Left cardiac atrium (tissue), 4 donors: Measurements from ENCODE around the gene AKAP13. TPM values are rescaled to one million over a fixed set of nuclear protein-coding genes. Genes with fewer than 3 reads are reported as not detected.

Source experiments
- ATAC-seq, 2 donors: fragments of 200-7000 bp; cut with Tn5 transposase; one replicate each; pipeline ENCODE4 v1.9.1; 2020; ENCODE audit warnings: mild to moderate bottlenecking in 2 of 2, moderate library complexity in 2 of 2
- DNase-seq: peaks from one replicate; pipeline ENCODE4 v3.0.0-alpha.2; 2020
- intact Hi-C, 2 donors: fragments of 100-400 bp; cut with DNase I; formaldehyde crosslinking; loops; one replicate each; pipeline versions ENCODE4 v1.14.1 to v1.15.1; 2022 to 2023
- total RNA-seq, 2 donors: library from RNA; stranded (reverse); fragmentation: NEBNext Ultra II Directional; extraction: Animal tissue kit (Norgen Biotek cat#: 25700); gene quantifications; one replicate each; pipeline ENCODE4 v1.2.1, GENCODE V29; 2021
- donor health status: DM: no; HTN: yes; CAD: no.
- donor health status: DM: no; HTN: yes; CAD: no; lungs with severe emphysema.
- donor health status: DM: yes; HTN: yes; CAD: no.
- donor health status: Dilated cardiomyopathy.

AKAP13 gene
- total RNA-seq, 2 donors from 2014 or later: 217 to 302 TPM

DNA sequence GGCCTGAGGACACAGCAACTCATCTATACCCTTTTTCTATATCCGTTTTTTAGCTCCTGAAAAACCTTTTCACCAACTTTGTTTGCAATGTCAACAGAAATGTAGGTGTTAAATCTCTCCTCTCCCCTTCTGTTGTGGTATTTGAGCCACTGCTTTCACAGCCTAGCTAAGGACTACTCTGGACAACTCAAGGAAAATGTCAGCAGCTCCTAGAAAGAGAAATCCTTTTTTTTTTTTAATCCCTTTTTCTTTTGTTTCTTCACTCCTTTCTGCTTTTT, 237.8 kb downstream of the AKAP13 start:
- DNase-seq (no peak), ATAC-seq (no peak)
- intact Hi-C loops: no loop called here

DNA sequence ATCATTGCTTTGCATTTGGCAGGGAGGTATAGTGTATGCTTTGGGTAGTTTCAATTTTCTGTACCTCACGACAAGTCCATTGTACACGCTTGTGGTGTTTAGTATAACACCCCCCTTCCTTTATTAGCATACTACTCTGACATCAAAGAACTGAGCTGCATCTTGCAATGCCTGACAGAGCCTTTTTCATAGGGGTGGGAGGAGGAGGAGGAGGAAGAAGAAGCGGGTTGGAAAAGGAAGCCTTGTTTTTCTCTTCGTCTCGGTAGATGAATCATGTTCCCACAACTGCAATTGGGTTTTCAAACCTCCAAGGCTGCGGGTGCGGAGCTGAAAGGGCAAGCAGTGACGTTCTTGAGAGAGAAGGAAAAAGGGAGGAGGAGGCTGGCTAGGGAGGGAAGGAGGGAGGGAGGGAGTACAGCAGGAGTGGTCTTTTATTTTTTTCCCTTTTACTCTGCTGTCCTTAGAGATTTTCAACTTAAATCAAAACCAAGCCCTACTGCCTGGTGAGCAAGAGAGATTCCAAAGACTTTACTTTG, 238.6 kb downstream of the AKAP13 start:
- intact Hi-C loops: no loop called here
- peak; percentile 79 for DNase-seq
- peak; percentile 73 to 88 for ATAC-seq

DNA sequence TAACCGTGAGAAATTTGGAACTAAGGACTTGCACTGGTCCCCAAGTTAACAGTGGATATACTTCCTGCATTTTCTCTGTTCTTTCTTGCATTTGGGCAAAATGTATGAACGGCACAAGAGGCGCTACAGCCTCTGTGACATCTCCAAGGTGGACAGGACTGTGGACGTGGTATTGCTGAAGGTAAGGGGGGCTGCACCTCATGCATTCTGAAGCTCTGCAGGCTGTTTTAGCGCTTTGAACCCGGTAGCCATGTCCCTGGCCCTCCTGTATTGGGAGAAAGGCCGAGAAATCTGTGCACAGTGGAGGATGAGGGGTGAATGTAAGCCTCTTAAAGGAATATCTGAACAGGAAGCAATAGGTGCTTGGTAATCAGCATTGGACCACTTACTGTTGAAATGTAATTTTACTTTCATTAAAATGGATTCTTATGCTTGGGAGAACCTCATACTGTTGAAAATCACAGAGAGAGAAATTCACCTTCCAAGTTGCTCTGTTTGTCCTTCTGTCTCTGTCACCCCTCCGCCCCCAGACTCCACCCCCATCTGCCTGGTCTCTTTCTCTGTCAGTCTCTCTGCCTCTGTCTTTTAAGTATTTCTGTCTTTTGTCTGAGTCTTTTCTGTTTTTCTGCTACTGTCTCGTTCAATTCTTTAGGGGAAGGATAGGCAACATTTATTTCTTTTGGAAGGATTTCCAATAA, 239.7 kb downstream of the AKAP13 start:
- DNase-seq: no peak
- intact Hi-C loops: no loop called here
- no peak for ATAC-seq

DNA sequence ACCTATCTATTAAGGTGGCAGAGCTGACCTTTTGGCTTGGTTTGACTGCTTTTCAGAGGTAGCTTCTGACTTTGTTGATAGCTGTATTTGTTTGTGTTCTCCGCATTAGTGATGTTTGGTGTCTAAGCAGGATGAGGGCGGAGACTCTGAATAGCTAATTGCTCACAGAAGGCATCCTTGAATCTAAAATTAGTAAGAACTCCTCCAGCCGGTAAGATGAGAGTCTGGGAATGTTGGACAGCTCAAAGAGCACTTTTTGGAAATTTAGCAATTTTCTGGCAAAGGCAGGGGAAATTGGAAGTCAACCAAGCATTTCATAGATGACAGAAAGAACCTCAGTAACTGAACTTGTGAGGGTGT, 240.3 kb downstream of the AKAP13 start:
- ATAC-seq: peak in 1 of 2 donors; percentile 61
- intact Hi-C loops: no loop called here
- DNase-seq: no peak

DNA sequence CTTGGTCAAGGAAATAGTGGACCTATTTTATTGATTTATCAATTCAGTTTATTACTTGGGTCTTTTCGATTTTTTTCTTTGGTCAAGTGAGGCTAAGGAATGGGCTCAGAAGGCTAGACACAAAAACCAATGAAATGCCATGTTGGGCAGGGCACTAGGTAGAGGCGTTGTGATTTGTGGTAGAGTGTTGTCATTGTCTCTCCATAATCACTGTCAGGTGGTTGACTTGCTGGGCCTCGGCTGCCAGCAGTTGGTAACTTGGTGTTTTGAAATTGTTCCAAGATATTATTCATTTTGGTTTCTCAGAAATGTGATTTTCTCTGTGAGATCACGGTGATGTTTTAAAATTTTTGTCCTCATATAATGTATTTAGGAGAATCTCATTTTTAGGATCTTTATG, 240.7 kb downstream of the AKAP13 start:
- no peak for DNase-seq
- intact Hi-C loops: no loop called here
- ATAC-seq: no peak

DNA sequence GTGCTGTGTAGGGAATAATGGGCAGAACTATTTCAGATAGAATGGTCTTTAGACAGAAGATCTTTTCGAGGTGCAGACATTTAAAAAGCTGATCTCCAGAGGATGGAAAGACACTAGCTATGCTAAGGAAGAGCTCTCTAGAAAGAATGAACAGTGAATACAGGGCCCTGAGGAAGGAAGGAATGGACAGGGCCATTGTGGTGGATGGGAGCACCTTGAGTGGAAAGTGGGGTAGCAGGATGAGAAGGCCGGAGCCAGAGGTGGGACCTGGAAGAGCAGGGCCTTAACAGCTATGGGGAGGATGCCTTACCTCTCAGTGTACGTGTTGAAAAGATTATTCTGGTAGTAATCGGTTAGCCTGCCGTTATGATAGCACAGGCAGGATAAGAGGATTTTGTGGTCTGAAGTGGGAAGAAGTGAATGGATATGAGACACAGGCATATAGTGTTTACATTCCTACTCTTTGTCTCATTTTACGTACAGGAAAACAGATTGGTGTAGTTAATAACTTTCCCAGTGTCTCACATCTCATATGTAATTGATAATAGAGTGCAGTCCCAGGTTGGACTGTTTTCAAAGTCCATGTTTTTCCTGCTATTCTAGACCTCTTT, 241.9 kb downstream of the AKAP13 start:
- no peak for DNase-seq
- no peak for ATAC-seq
- intact Hi-C loops: no loop called here

DNA sequence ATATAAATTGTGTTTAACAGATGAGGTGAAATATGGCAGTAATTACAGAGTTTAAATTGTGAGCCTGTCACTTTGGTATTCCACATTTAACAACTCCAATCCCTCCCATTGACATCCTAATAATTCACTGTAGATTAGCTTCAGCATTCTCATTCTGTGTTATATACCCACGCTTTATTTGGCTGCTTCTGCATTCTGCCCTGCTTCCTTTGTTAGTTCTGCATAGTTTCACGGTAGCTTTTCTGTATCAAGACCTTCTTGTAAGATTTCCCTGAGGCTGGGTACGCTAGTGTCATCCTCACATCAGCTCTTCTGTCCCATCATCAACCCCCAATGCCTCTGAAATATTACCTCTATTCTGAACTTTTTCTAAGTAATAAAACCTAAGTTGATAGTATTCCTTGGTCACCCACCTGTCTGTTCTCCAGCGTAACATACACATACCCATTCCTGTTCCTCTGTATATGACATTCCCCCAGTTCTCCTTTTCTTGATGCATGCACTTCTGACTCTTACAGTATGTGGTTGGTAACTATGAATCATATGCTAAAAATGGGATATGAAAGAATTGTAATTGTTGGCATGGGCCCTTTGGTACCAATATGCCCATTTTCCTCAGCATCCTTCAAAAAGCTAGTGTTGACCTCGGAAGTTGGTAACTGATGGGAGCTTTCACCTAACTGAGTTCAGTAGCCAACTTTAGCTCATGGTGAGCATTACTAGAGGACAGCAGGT, 243.1 kb downstream of the AKAP13 start:
- DNase-seq (no peak), ATAC-seq (peak in 1 of 2 donors; percentile 8)
- intact Hi-C loops: no loop called here

DNA sequence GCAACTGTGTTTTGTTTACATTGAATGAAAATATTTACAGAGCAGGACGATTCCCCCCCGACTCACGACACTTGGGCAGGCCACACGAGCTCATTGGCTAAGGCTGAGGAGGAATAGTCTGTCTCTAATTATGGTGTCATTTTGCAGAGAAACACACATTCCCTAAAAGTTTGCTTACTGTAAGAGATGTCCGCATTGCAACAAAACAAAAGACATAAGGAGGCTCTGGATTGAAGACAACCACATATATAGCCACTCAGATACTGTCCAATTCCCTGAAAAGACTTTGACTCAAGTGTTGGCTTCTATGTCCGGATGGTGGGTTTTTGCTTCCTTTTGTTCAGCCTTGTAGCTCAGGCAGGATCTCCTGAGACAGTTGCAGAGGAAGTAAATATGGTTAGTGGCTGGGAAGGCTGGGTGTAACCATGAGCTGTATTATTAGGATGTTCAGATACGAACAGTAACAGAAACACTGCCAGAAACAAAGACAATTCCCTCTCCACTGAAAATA, 243.9 kb downstream of the AKAP13 start:
- intact Hi-C loops: no loop called here
- DNase-seq (no peak), ATAC-seq (peak; percentile 22 to 58)

DNA sequence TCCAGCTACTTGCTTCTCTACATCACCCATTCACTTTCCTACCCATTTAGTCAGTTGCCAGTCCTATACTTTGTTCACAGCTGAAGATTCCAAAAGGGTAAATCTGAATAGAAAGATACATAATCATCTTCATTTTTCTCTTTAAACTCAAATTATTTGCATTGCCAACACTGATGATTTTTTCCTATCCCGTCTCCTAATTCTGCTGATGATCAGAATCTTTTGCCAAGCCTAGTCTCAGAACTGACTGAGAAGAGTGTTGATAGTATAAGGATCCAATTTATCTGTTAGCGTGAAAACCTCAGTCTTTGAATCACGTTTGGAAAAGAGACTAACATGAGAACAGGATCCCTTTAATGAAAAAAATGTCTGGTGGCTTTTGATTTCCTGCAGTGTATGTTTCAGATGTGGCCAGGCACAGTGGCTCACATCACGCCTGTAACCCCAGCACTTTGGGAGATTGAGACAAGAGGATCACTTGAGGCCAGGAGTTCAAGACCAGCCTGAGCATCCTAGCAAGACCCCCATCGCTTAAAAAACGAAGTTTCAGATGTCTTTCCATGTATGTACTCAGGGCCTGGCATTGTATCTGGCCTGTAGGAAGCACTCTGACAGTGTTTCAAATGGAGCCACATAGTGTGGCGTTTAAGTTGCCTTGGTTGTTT, 244.9 kb downstream of the AKAP13 start:
- ATAC-seq (no peak), DNase-seq (no peak)
- intact Hi-C loops: no loop called here

DNA sequence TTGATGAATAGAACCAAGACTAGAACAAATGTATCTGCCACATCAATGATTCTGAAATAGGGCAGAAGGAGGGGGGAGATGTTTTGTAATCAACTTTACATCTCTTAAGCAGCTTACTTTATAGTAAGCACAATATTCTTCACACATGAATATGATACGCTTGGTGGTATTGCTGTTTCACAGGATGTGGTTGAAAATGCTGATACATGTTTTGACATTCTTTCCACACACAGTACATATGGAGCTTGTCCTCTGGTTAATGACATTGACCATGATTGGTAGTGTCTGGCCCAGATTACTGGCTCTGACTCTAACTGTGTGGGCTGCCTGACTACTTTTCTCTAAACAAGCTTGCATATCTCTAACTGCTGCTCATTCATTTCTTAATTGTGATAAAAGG, 245.5 kb downstream of the AKAP13 start:
- ATAC-seq (peak; percentile 45 to 59), DNase-seq (no peak)
- intact Hi-C loops: no loop called here

DNA sequence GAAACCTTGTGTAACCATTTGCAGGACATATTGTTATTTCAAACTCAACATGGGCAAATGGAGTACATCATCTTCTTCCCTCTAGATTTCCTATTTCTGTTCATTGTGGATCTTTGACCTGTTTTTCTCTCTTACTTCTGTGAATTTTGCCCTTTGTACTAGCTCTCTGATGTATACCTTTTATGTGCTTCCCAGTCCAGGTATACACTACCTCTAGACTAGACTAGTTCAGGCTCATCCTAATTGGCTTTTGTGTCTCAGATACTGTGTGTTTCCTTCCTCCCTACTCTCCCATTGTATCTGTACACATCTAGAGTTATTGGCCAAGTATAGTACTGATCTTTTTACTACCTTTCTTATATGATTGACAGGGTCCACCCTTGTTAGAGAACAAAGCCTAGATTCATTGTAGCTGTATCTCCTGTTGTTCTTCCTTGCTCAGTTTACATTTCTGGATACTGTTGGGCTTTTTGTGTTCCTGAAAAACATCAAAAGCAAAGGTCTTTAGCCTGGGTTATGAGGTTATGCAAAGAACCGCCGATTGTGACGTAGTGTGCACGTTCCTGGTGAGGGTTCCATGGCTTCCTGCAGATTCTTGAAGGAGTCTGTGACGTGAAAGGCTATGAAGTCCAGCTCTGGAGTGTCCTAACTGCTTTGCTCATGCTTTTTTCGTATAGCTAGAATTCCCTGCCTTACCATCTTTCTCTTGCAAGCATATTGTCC, 247.0 kb downstream of the AKAP13 start:
- DNase-seq (no peak), ATAC-seq (no peak)
- intact Hi-C loops: no loop called here

DNA sequence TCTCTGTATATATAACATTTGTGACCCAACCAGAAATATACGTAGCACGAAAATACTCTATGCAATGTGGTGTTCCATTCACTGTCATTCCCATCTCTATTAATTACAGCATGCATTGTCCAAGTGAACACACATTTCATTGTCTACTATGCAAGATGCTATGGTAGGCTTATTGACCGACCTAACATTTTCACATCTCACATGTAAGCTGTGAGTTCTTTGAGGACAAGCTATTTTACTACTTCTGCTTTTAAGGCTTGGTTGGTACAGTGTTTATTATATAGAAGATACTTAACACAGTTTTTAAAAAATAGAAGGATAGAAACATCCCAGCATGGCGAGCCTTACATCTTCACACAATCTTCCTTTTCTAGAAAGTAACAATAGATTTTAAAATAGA, 249.9 kb downstream of the AKAP13 start:
- intact Hi-C loops: no loop called here
- DNase-seq (no peak), ATAC-seq (no peak)

DNA sequence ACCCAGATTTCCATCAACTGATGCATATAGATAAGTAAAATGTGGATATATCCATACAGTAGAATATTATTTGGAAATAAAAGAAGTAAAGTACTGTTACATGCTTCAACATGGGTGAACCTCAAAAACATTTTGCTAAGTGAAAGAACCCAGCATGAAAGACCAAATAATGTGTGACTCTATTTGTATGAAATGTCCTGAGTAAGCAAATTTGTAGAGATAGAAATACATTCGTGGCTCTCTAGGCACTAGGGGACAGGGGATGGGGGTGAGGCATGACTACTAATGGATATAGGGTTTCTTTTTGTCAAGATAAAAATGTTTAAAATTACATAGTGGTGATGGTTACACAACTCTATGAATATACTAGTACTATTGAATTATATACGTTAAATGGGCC, 250.6 kb downstream of the AKAP13 start:
- ATAC-seq (no peak), DNase-seq (no peak)
- intact Hi-C loops: no loop called here

DNA sequence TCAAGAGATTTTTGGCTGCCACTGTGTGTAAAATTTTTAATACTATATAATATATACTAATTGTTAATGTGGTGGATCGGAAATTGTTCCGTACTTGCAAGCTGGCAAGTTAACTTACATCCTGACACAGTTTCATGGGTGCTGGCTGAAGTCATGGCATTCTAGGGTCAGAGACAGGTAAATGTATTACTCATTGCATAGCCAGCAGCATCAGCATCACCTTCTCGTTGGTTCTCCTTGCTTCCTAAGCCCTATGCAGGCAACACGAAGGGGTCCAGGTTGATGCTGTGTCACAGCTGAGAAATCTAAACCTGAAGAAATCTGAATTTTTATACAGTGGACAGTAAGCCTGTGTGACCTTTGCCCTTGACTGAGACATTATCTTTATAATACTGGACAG, 251.6 kb downstream of the AKAP13 start:
- ATAC-seq (no peak), DNase-seq (no peak)
- intact Hi-C loops: no loop called here

DNA sequence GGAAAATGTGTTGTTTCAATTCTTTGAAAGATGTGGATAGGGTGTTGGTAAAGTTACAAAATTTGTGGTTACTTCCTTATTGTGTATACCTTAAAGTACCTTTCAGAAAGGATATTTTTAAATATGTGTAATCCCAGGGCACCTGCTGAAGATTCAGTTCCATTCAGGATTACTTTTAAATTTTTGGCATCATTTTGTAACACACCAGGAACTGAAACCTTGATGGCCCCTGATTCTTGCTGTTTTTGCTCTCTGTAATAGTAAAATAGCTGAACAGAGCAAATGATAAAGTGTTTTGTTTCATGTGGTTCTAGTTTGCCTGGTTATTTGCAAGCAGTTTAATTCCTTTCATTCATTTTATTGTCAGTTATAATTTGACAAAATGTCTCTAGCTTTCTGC, 253.5 kb downstream of the AKAP13 start:
- no peak for ATAC-seq
- intact Hi-C loops: no loop called here
- no peak for DNase-seq

DNA sequence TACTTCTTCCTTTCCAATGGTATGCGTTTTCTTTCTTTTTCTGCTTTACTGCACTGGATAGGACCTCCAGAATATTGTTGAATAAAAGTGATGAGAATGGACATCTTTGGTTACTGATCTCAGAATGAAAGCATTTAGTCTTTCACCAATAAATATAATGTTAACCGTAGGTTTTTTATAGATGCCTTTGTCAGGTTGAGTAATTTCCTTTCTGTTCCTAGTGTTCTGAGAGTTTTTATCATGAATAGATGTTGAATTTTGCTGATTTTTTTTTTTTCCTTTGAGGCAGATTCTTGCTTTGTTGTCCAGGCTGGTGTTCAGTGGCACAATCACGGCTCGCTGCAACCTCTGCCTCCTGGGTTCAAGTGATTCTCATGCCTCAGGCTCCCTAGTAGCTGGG, 255.9 kb downstream of the AKAP13 start:
- no peak for DNase-seq
- no peak for ATAC-seq
- intact Hi-C loops: no loop called here

DNA sequence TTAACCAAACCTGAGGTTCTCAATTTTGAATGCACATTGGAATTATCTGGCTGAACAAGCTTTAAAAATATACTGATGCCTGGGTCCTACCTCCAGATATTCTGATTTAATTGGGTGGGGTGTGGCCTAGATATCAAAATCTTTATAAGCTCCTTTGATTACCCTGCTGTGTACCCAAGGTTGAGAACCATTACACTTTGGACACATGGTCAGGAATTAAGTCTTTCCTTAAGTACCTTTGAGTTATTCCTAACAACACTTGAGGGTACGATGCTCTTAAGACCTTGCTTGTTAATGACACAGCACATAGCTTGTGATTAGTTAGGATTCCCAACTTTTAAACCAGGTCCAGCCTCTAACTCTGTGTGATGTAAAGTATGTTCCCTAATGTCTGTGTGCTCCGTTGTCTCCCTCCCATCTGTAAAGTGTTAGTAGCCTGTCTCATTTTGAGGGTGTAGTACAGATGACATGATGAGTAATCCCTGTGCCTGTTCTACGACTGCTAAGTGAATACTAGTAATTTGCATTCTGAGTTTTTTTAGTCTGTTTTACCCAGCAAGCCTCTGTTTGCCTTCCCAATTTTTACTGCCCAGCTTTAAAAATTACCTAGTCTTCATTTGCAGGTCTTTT, 259.5 kb downstream of the AKAP13 start:
- intact Hi-C loops: no loop called here
- ATAC-seq: peak in 1 of 2 donors; percentile 71
- DNase-seq: no peak

DNA sequence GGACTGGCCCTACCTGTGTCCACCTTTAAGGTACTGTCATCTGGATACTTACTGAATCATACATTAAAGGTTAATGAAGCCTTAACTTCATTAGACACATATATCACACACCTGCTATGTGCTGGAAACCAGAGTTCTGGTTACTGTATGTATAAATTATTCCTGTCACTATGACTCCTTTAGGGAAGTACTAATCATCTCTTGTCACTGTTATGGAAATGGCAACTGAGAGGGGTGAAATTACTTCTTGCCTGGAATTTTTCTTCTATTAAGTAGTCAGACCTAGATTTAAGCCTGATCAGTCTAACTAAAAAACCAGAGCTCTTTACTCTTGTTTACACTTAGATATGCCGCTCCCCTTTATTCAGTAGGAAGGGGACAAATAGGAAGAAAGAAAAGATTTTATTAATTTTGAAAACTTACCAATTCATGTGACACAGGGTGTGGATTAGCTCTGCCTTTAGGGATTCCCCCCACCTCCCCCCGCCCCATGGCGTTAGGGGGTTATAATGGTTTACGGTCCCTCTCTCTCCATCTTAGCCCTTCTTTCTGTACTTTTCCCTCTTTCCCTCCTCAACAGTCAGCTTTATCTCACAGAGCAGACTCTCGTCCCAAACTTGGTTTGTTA, 261.8 kb downstream of the AKAP13 start:
- DNase-seq (peak; percentile 29), ATAC-seq (no peak)
- intact Hi-C loops: no loop called here
